ENCODE measurements around the gene CNDP2.
"Not testable (repeated sequence)": the region's sequence is repeated elsewhere in the genome, so short reads cannot be mapped to it uniquely, and the experiment has no call there.

The CNDP2 gene

GRCh38 chr18:74499633-74500032 is 3.5 kb downstream of the CNDP2 start:
- Mint-ChIP-seq H3K27ac (peak overlapping the region; percentile 95), H3K4me1 (ENCODE audit: low read depth) (peaks cover 40% of the 10 kb centered on the region), H3K4me3 (peak overlapping the region; percentile 89), H3K9me3 (no peaks in the 10 kb centered on the region), H3K36me3 (ENCODE audit: low read depth) (peaks cover 46% of the 10 kb centered on the region), H3K27me3 (ENCODE audit: low read depth) (peaks cover 5% of the 10 kb centered on the region)
- DNase-seq (ENCODE audit: low spot score): peak; percentile 60

DNA sequence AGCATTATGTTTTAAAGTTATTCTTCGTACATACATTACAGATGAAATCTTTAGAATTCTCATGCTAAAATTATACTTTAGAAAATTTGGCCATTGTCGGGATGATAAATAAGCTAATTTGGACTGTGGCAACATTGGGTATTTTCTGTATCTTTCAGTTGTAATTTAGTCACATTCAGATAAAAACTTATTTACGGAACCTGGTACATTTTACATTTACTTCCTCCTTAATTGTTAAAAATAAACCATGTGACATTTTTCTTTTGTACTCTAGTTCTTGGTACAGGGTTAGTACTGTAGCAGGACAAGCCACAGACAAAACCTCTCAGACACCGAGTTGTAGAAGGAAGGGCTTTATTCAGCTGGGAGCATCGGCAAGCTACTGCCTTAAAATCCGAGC is 4.2 kb downstream of the CNDP2 start:
- Mint-ChIP-seq H3K27ac (peak overlapping the region; percentile 76), H3K36me3 (ENCODE audit: low read depth) (peaks cover 48% of the 10 kb centered on the region), H3K4me1 (ENCODE audit: low read depth) (peaks cover 39% of the 10 kb centered on the region), H3K27me3 (ENCODE audit: low read depth) (peaks cover 4% of the 10 kb centered on the region), H3K9me3 (no peaks in the 10 kb centered on the region), H3K4me3 (peak overlapping the region; percentile 89)
- DNase-seq (ENCODE audit: low spot score): no peak

GRCh38 chr18:74500774-74501173 is 4.6 kb downstream of the CNDP2 start:
- not testable (repeated sequence) for DNase-seq (ENCODE audit: low spot score); H3K27me3 Mint-ChIP-seq (ENCODE audit: low read depth); H3K9me3 Mint-ChIP-seq
- peaks cover 37% of the 10 kb centered on the region for H3K4me1 Mint-ChIP-seq (ENCODE audit: low read depth)
- H3K36me3 Mint-ChIP-seq (ENCODE audit: low read depth): peaks cover 52% of the 10 kb centered on the region
- peak overlapping the region; percentile 89 for H3K4me3 Mint-ChIP-seq
- H3K27ac Mint-ChIP-seq: peak overlapping the region; percentile 76

GRCh38 chr18:74501386-74501785 is 5.2 kb downstream of the CNDP2 start:
- H3K27ac Mint-ChIP-seq: peak overlapping the region; percentile 68
- H3K9me3 Mint-ChIP-seq: no peaks in the 10 kb centered on the region
- peaks cover 37% of the 10 kb centered on the region for H3K4me1 Mint-ChIP-seq (ENCODE audit: low read depth)
- peak overlapping the region; percentile 89 for H3K4me3 Mint-ChIP-seq
- no peaks in the 10 kb centered on the region for H3K27me3 Mint-ChIP-seq (ENCODE audit: low read depth)
- DNase-seq (ENCODE audit: low spot score): no peak
- peaks cover 51% of the 10 kb centered on the region for H3K36me3 Mint-ChIP-seq (ENCODE audit: low read depth)

DNA sequence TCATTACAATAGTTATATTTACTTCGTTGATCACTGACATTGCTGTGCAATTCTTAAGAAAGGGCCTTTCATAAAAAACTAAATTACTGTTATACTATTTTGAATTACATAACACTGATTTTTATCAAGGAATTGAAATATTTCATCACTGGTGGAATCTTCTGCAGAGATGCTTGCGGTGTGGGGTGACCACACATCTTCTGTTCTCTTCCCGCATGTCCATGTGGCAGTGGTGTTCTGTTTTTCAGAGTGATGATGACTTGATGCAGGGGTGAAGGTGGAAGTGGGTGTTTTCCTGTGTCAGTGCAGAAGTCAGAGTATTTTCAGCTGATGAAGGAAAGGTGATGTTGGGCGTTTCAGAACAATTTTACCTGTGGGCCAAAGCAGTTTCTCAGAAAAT is 7.0 kb downstream of the CNDP2 start:
- Mint-ChIP-seq H3K27me3 (ENCODE audit: low read depth) (no peaks in the 10 kb centered on the region), H3K4me1 (ENCODE audit: low read depth) (peaks cover 26% of the 10 kb centered on the region), H3K36me3 (ENCODE audit: low read depth) (peaks cover 59% of the 10 kb centered on the region)

GRCh38 chr18:74505776-74506175 is 9.6 kb downstream of the CNDP2 start:
- Mint-ChIP-seq H3K4me3 (no peak overlapping the region), H3K27me3 (ENCODE audit: low read depth) (no peaks in the 10 kb centered on the region), H3K36me3 (ENCODE audit: low read depth) (peaks cover 61% of the 10 kb centered on the region), H3K27ac (no peak overlapping the region), H3K4me1 (ENCODE audit: low read depth) (peaks cover 10% of the 10 kb centered on the region), H3K9me3 (no peaks in the 10 kb centered on the region)
- DNase-seq (ENCODE audit: low spot score): no peak

More for the DNA sequence above, 7.0 kb downstream of the CNDP2 start:
- H3K27ac Mint-ChIP-seq: no peak overlapping the region
- H3K9me3 Mint-ChIP-seq: no peaks in the 10 kb centered on the region
- no peak for DNase-seq (ENCODE audit: low spot score)
- no peak overlapping the region for H3K4me3 Mint-ChIP-seq

GRCh38 chr18:74506448-74507084 is 10.4 kb downstream of the CNDP2 start:
- DNase-seq (ENCODE audit: low spot score): no peak
- Mint-ChIP-seq H3K36me3 (ENCODE audit: low read depth) (peaks cover 58% of the 10 kb centered on the region), H3K27ac (peak overlapping the region; percentile 41), H3K4me3 (no peak overlapping the region), H3K4me1 (ENCODE audit: low read depth) (peaks cover 3% of the 10 kb centered on the region), H3K27me3 (ENCODE audit: low read depth) (no peaks in the 10 kb centered on the region), H3K9me3 (no peaks in the 10 kb centered on the region)

- peak overlapping the region; percentile 41 for H3K27ac Mint-ChIP-seq
- peaks cover 3% of the 10 kb centered on the region for H3K4me1 Mint-ChIP-seq (ENCODE audit: low read depth)
- no peaks in the 10 kb centered on the region for H3K9me3 Mint-ChIP-seq
- no peak for DNase-seq (ENCODE audit: low spot score)
- peaks cover 54% of the 10 kb centered on the region for H3K36me3 Mint-ChIP-seq (ENCODE audit: low read depth)
- no peak overlapping the region for H3K4me3 Mint-ChIP-seq
- no peaks in the 10 kb centered on the region for H3K27me3 Mint-ChIP-seq (ENCODE audit: low read depth)
These were observed 11.1 kb downstream of the CNDP2 start for GRCh38 chr18:74507097-74507881.

- no peak overlapping the region for H3K27ac Mint-ChIP-seq
- no peaks in the 10 kb centered on the region for H3K27me3 Mint-ChIP-seq (ENCODE audit: low read depth)
- no peak for DNase-seq (ENCODE audit: low spot score)
- peaks cover 54% of the 10 kb centered on the region for H3K36me3 Mint-ChIP-seq (ENCODE audit: low read depth)
- peaks cover 3% of the 10 kb centered on the region for H3K4me1 Mint-ChIP-seq (ENCODE audit: low read depth)
- H3K9me3 Mint-ChIP-seq: no peaks in the 10 kb centered on the region
- no peak overlapping the region for H3K4me3 Mint-ChIP-seq
These were observed 11.8 kb downstream of the CNDP2 start for GRCh38 chr18:74507927-74508326.

DNA sequence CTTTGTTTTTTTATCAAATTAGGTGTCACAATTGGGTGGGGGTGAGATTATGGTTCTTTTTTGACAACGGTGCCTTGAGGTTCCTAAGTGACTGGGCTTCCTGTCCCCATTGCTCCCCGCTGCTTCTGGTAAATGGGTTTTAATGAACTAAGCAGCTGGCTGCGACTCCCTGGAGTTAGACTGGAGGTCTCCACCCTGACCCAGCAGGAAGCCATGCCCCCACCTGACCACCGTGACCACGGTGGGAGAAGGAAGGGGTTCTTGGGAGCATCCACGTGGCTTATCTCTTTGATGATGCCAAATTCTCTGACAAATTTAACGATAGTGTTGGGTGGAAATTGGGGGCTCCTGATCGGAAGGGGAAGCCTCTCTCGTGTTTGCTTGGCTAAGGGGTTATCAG is 12.2 kb downstream of the CNDP2 start:
- Mint-ChIP-seq H3K27me3 (ENCODE audit: low read depth) (no peaks in the 10 kb centered on the region), H3K36me3 (ENCODE audit: low read depth) (peaks cover 52% of the 10 kb centered on the region), H3K4me3 (no peak overlapping the region), H3K27ac (no peak overlapping the region), H3K4me1 (ENCODE audit: low read depth) (peaks cover 3% of the 10 kb centered on the region), H3K9me3 (no peaks in the 10 kb centered on the region)
- no peak for DNase-seq (ENCODE audit: low spot score)

GRCh38 chr18:74508821-74509225 is 12.7 kb downstream of the CNDP2 start:
- no peaks in the 10 kb centered on the region for H3K9me3 Mint-ChIP-seq
- DNase-seq (ENCODE audit: low spot score): no peak
- peaks cover 3% of the 10 kb centered on the region for H3K4me1 Mint-ChIP-seq (ENCODE audit: low read depth)
- no peak overlapping the region for H3K27ac Mint-ChIP-seq
- H3K27me3 Mint-ChIP-seq (ENCODE audit: low read depth): no peaks in the 10 kb centered on the region
- H3K36me3 Mint-ChIP-seq (ENCODE audit: low read depth): peaks cover 51% of the 10 kb centered on the region
- H3K4me3 Mint-ChIP-seq: no peak overlapping the region

DNA sequence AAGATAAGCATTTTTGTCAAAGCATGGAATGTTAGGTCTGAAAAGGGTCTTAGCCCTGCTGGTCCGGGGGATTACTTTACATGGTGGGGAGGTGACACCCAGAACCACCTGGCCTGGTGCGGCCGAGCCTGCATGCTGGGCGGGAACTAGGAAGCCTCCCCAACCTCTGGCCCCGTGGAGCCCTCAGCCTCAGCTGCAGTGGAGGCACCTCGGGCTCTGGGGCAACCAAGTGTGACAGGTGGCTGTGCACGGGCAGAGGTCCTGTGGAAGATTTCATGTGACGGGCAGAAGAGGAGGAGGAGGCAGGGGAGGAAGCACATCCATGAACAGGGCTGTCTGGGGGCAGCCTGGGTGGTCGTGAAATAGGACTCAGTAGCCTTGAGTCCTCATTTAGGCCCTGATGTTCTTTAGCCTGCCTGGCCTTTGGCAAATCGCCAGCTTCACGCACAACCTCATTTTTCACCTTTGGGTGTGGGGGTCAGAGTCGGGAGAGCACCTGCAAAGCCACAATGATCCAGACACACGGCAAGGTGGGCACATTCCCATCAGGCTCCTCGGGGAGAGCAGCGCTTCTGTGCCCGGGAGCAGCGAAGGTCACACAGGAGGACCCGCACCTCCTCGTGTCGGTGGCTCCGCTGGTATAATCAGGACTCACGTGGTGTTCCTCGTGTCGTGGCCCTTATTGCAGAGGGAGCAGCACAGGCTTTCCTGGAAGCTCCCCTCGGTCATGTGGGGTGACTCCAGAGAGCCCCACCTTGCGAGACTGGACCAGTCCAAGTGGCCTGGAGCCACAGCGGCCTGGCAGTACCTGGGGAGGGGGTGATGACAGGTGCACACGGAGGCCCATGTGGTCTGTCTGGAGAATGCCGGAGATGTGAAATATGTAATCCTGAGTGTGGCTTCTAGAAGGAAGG is 13.9 kb downstream of the CNDP2 start:
- no peak overlapping the region for H3K4me3 Mint-ChIP-seq
- no peak overlapping the region for H3K27ac Mint-ChIP-seq
- no peaks in the 10 kb centered on the region for H3K27me3 Mint-ChIP-seq (ENCODE audit: low read depth)
- H3K9me3 Mint-ChIP-seq: no peaks in the 10 kb centered on the region
- no peak for DNase-seq (ENCODE audit: low spot score)
- H3K4me1 Mint-ChIP-seq (ENCODE audit: low read depth): peaks cover 3% of the 10 kb centered on the region
- H3K36me3 Mint-ChIP-seq (ENCODE audit: low read depth): peaks cover 58% of the 10 kb centered on the region

DNA sequence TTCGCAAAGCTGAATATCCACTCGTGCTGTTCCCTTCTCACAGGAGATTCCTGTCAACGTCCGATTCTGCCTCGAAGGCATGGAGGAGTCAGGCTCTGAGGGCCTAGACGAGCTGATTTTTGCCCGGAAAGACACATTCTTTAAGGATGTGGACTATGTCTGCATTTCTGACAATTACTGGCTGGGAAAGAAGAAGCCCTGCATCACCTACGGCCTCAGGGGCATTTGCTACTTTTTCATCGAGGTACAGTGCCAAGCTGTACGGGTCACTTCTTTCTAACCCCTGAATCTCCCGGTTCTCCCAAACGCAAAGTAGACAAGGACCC is 14.6 kb downstream of the CNDP2 start:
- H3K27ac Mint-ChIP-seq: no peak overlapping the region
- peaks cover 3% of the 10 kb centered on the region for H3K4me1 Mint-ChIP-seq (ENCODE audit: low read depth)
- H3K27me3 Mint-ChIP-seq (ENCODE audit: low read depth): no peaks in the 10 kb centered on the region
- peaks cover 55% of the 10 kb centered on the region for H3K36me3 Mint-ChIP-seq (ENCODE audit: low read depth)
- H3K9me3 Mint-ChIP-seq: no peaks in the 10 kb centered on the region
- no peak for DNase-seq (ENCODE audit: low spot score)
- H3K4me3 Mint-ChIP-seq: no peak overlapping the region

- Mint-ChIP-seq H3K27me3 (ENCODE audit: low read depth) (no peaks in the 10 kb centered on the region), H3K9me3 (no peaks in the 10 kb centered on the region), H3K27ac (no peak overlapping the region), H3K36me3 (ENCODE audit: low read depth) (peaks cover 48% of the 10 kb centered on the region), H3K4me3 (no peak overlapping the region), H3K4me1 (ENCODE audit: low read depth) (peaks cover under 1% of the 10 kb centered on the region)
- DNase-seq (ENCODE audit: low spot score): no peak
These were observed 15.7 kb downstream of the CNDP2 start for GRCh38 chr18:74511823-74512222.

All from T-helper 2 cell treated with Interferon-gamma antibody and Interleukin-4, amounts not matched to agents 5 μg/mL and 100 μg/mL, for 36 hours (primary cell).